WTC11 (cell line): ENCODE data around the gene FAM161A.
"Not testable (repeated sequence)": the region's sequence is repeated elsewhere in the genome, so short reads cannot be mapped to it uniquely, and the experiment has no call there.

Source experiments
- CREB1 ChIP-seq: sonication (generic); formaldehyde crosslinking; IDR thresholded peaks from 2 replicates; pipeline ENCODE4 v1.8.0; 2023; ENCODE audit warnings: mild to moderate bottlenecking, missing genetic modification reagents
- FOXJ3 ChIP-seq: sonication (generic); formaldehyde crosslinking; IDR thresholded peaks from 2 replicates; pipeline ENCODE4 v1.9.0; 2021; ENCODE audit warnings: missing genetic modification reagents, mild to moderate bottlenecking, borderline replicate concordance
- GABPB1 ChIP-seq: sonication (generic); formaldehyde crosslinking; IDR thresholded peaks from 2 replicates; pipeline ENCODE4 v1.8.1; 2023; ENCODE audit warnings: mild to moderate bottlenecking, missing genetic modification reagents
- JUN ChIP-seq: sonication (generic); formaldehyde crosslinking; IDR thresholded peaks from 2 replicates; pipeline ENCODE4 v1.8.0; 2023; ENCODE audit warnings: mild to moderate bottlenecking, missing genetic modification reagents
- NFE2L1 ChIP-seq: sonication (generic); formaldehyde crosslinking; IDR thresholded peaks from 2 replicates; pipeline ENCODE4 v1.8.1; 2023; ENCODE audit warnings: missing genetic modification reagents
- SP1 ChIP-seq: sonication (generic); formaldehyde crosslinking; conservative IDR thresholded peaks from 2 replicates; pipeline ENCODE4 v1.8.1; 2022; ENCODE audit warnings: missing genetic modification reagents
- ZBTB21 ChIP-seq: sonication (generic); formaldehyde crosslinking; IDR thresholded peaks from 2 replicates; pipeline ENCODE4 v1.8.1; 2023; ENCODE audit warnings: mild to moderate bottlenecking, missing genetic modification reagents, borderline replicate concordance
- TF ChIP-seq, protein P1 (sequence below): fragments of 200-600 bp; IDR thresholded peaks from 2 replicates; pipeline ENCODE4 v1.8.0; 2022; ENCODE audit warnings: antibody characterized with exemption
- TF ChIP-seq, protein P2 (sequence below): fragments of 250-450 bp; sonication (Bioruptor Pico); conservative IDR thresholded peaks from 2 replicates; pipeline ENCODE4 v1.9.0; 2021; ENCODE audit warnings: mild to moderate bottlenecking
- TF ChIP-seq, protein P3 (sequence below): sonication (generic); formaldehyde crosslinking; IDR thresholded peaks from 2 replicates; pipeline ENCODE4 v1.8.1; 2023; ENCODE audit warnings: mild to moderate bottlenecking, moderate library complexity, missing genetic modification reagents
- TF ChIP-seq, protein P4 (sequence below): sonication (generic); formaldehyde crosslinking; IDR thresholded peaks from 2 replicates; pipeline ENCODE4 v1.8.1; 2022; ENCODE audit warnings: low read depth, missing genetic modification reagents, borderline replicate concordance
- TF ChIP-seq, protein P5 (sequence below): sonication (generic); formaldehyde crosslinking; IDR thresholded peaks from 2 replicates; pipeline ENCODE4 v1.8.0; 2022; ENCODE audit warnings: mild to moderate bottlenecking, missing genetic modification reagents

DNA sequence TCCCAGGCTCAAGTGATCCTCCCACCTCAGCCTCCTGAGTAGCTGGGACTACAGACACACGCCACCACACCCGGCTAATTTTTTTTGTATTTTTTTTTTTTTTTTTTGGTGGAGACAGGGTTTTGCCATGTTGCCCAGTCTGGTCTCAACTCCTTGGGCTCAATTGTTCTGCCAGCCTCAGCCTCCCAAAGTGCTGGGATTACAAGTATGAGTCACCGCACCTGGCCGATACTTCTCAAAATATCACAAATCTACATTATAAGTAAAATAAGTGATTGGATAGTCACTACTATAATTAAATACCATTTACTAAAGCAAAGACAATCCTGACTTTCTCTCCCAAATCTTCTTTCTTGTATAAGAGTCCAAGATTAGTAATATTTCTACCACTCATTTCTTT, 25.5 kb upstream of the FAM161A start:
- TF ChIP-seq, protein P1, sequence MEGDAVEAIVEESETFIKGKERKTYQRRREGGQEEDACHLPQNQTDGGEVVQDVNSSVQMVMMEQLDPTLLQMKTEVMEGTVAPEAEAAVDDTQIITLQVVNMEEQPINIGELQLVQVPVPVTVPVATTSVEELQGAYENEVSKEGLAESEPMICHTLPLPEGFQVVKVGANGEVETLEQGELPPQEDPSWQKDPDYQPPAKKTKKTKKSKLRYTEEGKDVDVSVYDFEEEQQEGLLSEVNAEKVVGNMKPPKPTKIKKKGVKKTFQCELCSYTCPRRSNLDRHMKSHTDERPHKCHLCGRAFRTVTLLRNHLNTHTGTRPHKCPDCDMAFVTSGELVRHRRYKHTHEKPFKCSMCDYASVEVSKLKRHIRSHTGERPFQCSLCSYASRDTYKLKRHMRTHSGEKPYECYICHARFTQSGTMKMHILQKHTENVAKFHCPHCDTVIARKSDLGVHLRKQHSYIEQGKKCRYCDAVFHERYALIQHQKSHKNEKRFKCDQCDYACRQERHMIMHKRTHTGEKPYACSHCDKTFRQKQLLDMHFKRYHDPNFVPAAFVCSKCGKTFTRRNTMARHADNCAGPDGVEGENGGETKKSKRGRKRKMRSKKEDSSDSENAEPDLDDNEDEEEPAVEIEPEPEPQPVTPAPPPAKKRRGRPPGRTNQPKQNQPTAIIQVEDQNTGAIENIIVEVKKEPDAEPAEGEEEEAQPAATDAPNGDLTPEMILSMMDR: not testable (repeated sequence)
- TF ChIP-seq, protein P2, sequence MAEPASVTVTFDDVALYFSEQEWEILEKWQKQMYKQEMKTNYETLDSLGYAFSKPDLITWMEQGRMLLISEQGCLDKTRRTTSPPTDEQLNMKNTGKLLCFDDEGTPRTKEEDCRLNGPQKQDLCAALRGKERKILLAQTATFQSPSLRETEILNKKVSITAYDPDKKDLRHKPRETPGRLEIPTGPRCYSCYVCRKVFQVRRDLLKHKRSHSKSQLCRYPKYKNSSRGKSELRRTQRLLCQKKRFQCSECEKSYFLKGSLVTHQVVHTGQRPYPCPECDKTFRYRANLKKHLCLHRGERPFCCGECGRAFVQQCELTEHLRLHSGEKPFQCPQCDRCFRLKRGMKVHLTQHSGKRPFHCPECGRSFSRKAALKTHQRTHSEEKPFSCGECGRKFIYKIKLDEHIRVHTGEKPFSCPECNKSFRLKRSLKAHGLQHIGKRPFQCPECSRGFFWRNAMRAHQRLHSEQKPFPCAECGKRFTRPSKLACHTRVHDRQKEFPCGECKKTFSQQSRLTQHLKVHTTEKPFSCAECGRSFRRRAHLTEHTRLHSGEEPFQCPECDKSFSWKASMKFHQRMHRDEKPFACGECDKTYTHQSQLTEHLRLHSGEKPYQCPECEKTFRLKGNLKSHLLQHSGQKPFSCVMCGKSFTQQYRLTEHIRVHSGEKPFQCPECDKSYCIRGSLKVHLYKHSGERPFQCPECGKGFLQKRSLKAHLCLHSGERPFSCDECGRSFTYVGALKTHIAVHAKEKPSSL: not testable (repeated sequence)
- not testable (repeated sequence) for TF ChIP-seq JUN, NFE2L1, ZBTB21, GABPB1, CREB1, SP1, FOXJ3 (CRISPR knock-in tag)
- TF ChIP-seq, protein P3, sequence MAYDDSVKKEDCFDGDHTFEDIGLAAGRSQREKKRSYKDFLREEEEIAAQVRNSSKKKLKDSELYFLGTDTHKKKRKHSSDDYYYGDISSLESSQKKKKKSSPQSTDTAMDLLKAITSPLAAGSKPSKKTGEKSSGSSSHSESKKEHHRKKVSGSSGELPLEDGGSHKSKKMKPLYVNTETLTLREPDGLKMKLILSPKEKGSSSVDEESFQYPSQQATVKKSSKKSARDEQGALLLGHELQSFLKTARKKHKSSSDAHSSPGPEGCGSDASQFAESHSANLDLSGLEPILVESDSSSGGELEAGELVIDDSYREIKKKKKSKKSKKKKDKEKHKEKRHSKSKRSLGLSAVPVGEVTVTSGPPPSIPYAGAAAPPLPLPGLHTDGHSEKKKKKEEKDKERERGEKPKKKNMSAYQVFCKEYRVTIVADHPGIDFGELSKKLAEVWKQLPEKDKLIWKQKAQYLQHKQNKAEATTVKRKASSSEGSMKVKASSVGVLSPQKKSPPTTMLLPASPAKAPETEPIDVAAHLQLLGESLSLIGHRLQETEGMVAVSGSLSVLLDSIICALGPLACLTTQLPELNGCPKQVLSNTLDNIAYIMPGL: not testable (repeated sequence)
- TF ChIP-seq, protein P4, sequence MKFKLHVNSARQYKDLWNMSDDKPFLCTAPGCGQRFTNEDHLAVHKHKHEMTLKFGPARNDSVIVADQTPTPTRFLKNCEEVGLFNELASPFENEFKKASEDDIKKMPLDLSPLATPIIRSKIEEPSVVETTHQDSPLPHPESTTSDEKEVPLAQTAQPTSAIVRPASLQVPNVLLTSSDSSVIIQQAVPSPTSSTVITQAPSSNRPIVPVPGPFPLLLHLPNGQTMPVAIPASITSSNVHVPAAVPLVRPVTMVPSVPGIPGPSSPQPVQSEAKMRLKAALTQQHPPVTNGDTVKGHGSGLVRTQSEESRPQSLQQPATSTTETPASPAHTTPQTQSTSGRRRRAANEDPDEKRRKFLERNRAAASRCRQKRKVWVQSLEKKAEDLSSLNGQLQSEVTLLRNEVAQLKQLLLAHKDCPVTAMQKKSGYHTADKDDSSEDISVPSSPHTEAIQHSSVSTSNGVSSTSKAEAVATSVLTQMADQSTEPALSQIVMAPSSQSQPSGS (CRISPR knock-in tag): not testable (repeated sequence)
- TF ChIP-seq, protein P5, sequence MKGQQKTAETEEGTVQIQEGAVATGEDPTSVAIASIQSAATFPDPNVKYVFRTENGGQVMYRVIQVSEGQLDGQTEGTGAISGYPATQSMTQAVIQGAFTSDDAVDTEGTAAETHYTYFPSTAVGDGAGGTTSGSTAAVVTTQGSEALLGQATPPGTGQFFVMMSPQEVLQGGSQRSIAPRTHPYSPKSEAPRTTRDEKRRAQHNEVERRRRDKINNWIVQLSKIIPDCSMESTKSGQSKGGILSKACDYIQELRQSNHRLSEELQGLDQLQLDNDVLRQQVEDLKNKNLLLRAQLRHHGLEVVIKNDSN (CRISPR knock-in tag): not testable (repeated sequence)
